Measurements from ENCODE around the gene SLC19A1. TPM values are rescaled to one million over a fixed set of nuclear protein-coding genes. Genes with fewer than 3 reads are reported as not detected.

The SLC19A1 gene
- total RNA-seq, 1 experiment from 2014 or later = 25.4 TPM

GRCh38 chr21:45536301-45537081, 5.7 kb downstream of the SLC19A1 start:
- H3K36me3 Mint-ChIP-seq (ENCODE audit: insufficient read depth, unreplicated experiment) = no peaks in the 10 kb centered on the region
- no peaks in the 10 kb centered on the region for H3K9me3 Mint-ChIP-seq (ENCODE audit: unreplicated experiment)
- no peak for DNase-seq (ENCODE audit: unreplicated experiment)
- BruUV-seq (replicated peaks) = no TSS peak
- H3K4me1 Mint-ChIP-seq (ENCODE audit: insufficient read depth, unreplicated experiment) = peaks cover 5% of the 10 kb centered on the region
- CTCF ChIA-PET = interaction anchor here (0.6 kb wide), 1 partner anchor 56 kb away, joined by 4 read pairs; no protein-coding TSS in a partner anchor
- no peak overlapping the region for H3K27ac Mint-ChIP-seq (ENCODE audit: low read depth, unreplicated experiment)
- no peak overlapping the region for H3K4me3 Mint-ChIP-seq (ENCODE audit: unreplicated experiment)
- POLR2A ChIA-PET = no interaction called here
- TF ChIP-seq, protein P1, sequence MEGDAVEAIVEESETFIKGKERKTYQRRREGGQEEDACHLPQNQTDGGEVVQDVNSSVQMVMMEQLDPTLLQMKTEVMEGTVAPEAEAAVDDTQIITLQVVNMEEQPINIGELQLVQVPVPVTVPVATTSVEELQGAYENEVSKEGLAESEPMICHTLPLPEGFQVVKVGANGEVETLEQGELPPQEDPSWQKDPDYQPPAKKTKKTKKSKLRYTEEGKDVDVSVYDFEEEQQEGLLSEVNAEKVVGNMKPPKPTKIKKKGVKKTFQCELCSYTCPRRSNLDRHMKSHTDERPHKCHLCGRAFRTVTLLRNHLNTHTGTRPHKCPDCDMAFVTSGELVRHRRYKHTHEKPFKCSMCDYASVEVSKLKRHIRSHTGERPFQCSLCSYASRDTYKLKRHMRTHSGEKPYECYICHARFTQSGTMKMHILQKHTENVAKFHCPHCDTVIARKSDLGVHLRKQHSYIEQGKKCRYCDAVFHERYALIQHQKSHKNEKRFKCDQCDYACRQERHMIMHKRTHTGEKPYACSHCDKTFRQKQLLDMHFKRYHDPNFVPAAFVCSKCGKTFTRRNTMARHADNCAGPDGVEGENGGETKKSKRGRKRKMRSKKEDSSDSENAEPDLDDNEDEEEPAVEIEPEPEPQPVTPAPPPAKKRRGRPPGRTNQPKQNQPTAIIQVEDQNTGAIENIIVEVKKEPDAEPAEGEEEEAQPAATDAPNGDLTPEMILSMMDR (IDR thresholded peaks at IDR 0.05; ENCODE audit: unreplicated experiment) = no peak
- H3K27me3 Mint-ChIP-seq (ENCODE audit: insufficient read depth, unreplicated experiment) = no peaks in the 10 kb centered on the region
- intact Hi-C loops (cut with micrococcal nuclease) = no loop called here

- ChIA-PET CTCF (interaction anchor here (0.6 kb wide), 1 partner anchor 387 kb away, joined by 3 read pairs; no protein-coding TSS in a partner anchor), POLR2A (no interaction called here)
- TF ChIP-seq, protein P1 (IDR thresholded peaks at IDR 0.05; ENCODE audit: unreplicated experiment) = no peak
- no peaks in the 10 kb centered on the region for H3K4me1 Mint-ChIP-seq (ENCODE audit: insufficient read depth, unreplicated experiment)
- no peak for DNase-seq (ENCODE audit: unreplicated experiment)
- H3K27ac Mint-ChIP-seq (ENCODE audit: low read depth, unreplicated experiment) = no peak overlapping the region
- H3K4me3 Mint-ChIP-seq (ENCODE audit: unreplicated experiment) = no peak overlapping the region
- no peaks in the 10 kb centered on the region for H3K27me3 Mint-ChIP-seq (ENCODE audit: insufficient read depth, unreplicated experiment)
- no peaks in the 10 kb centered on the region for H3K9me3 Mint-ChIP-seq (ENCODE audit: unreplicated experiment)
- BruUV-seq (replicated peaks) = no TSS peak
- no peaks in the 10 kb centered on the region for H3K36me3 Mint-ChIP-seq (ENCODE audit: insufficient read depth, unreplicated experiment)
- intact Hi-C loops (cut with micrococcal nuclease) = no loop called here
These were observed 6.7 kb downstream of the SLC19A1 start for GRCh38 chr21:45535341-45536081.

DNA sequence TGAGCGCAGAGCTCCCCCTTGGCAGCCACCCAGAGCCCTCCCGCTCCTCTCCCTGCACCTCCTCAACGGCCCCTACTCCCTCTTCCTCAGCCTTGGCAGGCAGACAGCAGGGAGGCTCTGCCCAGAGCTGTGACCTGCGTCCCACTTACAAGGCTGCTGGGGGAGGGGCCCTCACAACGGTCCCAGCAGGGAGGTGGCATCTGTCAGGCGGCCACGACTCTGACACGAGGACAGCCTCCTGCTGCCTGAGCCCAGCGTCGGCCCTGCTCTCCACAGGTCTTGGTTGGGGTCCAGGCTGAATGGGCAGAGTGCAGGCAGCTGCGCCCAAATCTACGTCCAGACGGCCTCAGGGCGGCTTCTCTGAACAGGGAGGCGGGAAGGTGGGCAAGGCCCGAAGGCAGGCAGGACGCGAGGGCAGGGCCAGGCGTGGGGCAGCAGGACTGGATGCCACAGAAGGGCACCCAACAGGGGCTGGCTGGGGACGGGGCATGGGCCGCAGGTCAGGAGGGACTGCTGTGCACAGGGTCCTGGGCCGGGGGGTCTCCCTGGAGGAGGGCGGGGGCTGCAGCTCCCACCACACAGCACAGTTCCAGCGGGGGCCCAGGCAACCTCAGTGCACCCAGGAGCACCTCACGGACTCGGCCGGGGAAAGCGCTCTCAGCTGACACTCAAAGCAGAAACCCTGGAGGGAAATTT, 7.5 kb downstream of the SLC19A1 start:
- ChIA-PET CTCF (no interaction called here), POLR2A (no interaction called here)
- Mint-ChIP-seq H3K4me1 (ENCODE audit: insufficient read depth, unreplicated experiment) (no peaks in the 10 kb centered on the region), H3K27ac (ENCODE audit: low read depth, unreplicated experiment) (no peak overlapping the region), H3K9me3 (ENCODE audit: unreplicated experiment) (no peaks in the 10 kb centered on the region), H3K36me3 (ENCODE audit: insufficient read depth, unreplicated experiment) (no peaks in the 10 kb centered on the region), H3K4me3 (ENCODE audit: unreplicated experiment) (no peak overlapping the region), H3K27me3 (ENCODE audit: insufficient read depth, unreplicated experiment) (no peaks in the 10 kb centered on the region)
- no peak for DNase-seq (ENCODE audit: unreplicated experiment)
- intact Hi-C loops (cut with micrococcal nuclease) = no loop called here
- BruUV-seq (replicated peaks) = no TSS peak
- TF ChIP-seq, protein P1 (IDR thresholded peaks at IDR 0.05; ENCODE audit: unreplicated experiment) = no peak
